HUES64 (cell line): ENCODE data around the gene OR13C2. TPM values are rescaled to one million over a fixed set of nuclear protein-coding genes. Genes with fewer than 3 reads are reported as not detected.
"Not testable (repeated sequence)": the region's sequence is repeated elsewhere in the genome, so short reads cannot be mapped to it uniquely, and the experiment has no call there.

Experiments
- H3K27ac ChIP-seq: 2 replicates; pipeline ENCODE4 v1.7.0; 2013; ENCODE audit warnings: low read depth, low read length, inconsistent platforms
- H3K27me3 ChIP-seq: 2 replicates; pipeline ENCODE4 v1.6.1; 2013; ENCODE audit warnings: mild to moderate bottlenecking, low read length; ENCODE audit not compliant: insufficient read depth
- H3K36me3 ChIP-seq: 2 replicates; pipeline ENCODE4 v1.6.1; 2013; ENCODE audit warnings: mild to moderate bottlenecking, low read length; ENCODE audit not compliant: insufficient read depth
- H3K4me1 ChIP-seq: 2 replicates; pipeline ENCODE4 v1.6.1; 2013; ENCODE audit warnings: mild to moderate bottlenecking, low read length, moderate library complexity; ENCODE audit not compliant: insufficient read depth
- H3K4me3 ChIP-seq: 2 replicates; pipeline ENCODE4 v1.5.1; 2013; ENCODE audit warnings: mild to moderate bottlenecking, low read length, moderate library complexity
- H3K9ac ChIP-seq: 2 replicates; pipeline ENCODE4 v1.6.1; 2013; ENCODE audit warnings: mild to moderate bottlenecking, low read depth, low read length
- H3K9me3 ChIP-seq: 2 replicates; pipeline ENCODE4 v1.6.1; 2013; ENCODE audit warnings: low read depth, low read length; ENCODE audit not compliant: insufficient read depth
- WGBS: fragments of 150-250, 120-280 bp; methylation state at CpG from one replicate; pipeline ENCODE4 v1.1.7; 2013; ENCODE audit warnings: missing lambda C conversion rate; 5-methylcytosine and 5-hydroxymethylcytosine counted together
- polyA plus RNA-seq, 2 experiments: library from polyadenylated mRNA; stranded (reverse); fragments of 50-300 nt; gene quantifications; one replicate each; pipeline ENCODE4 v1.2.3, GENCODE V29; 2013

Gene OR13C2
- polyA plus RNA-seq (2013, experiment 1 of 2), result not detected
- not detected for polyA plus RNA-seq (2013, experiment 2 of 2)

DNA sequence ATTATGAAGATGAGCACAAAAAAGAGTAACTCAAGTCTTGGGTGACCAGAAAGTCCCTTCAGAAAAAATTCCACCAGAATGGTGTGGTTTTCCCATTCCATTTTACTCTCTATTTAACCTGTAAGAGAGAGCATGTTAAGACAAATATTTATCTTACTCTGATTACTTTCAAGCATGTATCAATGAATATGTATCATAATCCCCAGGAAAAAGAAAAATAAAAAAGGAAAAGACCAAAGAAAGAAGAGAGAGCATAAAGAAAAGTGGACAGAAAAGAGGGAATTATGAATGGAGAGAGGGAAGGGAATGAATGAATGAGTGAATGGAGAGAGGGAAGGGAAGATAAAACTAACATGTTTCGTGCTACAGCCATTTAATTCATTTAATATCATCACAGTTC, at the start of gene OR13C2:
TSS of gene OR13C2 (minus strand) at position 101 of the 400 bp plus-strand sequence. CDS start at position 101, 0 bp downstream.
- no CpG with 5 or more reads among the region's 1 CpG for WGBS
- H3K9ac ChIP-seq, H3K9me3 ChIP-seq, H3K4me3 ChIP-seq, H3K27me3 ChIP-seq, H3K4me1 ChIP-seq, H3K36me3 ChIP-seq, H3K27ac ChIP-seq: not testable (repeated sequence)

DNA sequence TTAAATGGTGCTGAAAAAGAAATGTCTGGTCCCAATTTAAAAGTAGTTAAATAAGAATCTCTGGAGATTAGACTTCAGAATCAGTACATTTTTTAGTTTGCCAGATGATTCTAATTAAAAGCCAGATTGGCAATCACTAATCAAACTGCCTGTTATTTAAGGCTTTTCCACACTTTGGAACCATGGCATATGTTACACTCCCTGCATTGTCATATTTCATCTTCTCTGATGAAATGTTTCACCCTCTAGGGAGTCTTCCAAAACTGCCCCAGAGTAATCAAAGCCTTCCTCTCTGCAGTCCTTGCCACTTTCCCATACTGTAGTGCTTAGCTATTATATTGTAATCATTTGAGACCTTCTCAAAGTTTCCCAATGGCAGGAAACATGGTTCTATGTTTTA, 30.0 kb upstream of the OR13C2 start:
- Histone ChIP-seq H3K4me3 (no peak overlapping the region), H3K36me3 (no peaks in the 10 kb centered on the region), H3K9me3 (peaks cover 43% of the 10 kb centered on the region), H3K9ac (no peak overlapping the region), H3K27ac (no peak overlapping the region), H3K4me1 (no peaks in the 10 kb centered on the region), H3K27me3 (no peaks in the 10 kb centered on the region)

DNA sequence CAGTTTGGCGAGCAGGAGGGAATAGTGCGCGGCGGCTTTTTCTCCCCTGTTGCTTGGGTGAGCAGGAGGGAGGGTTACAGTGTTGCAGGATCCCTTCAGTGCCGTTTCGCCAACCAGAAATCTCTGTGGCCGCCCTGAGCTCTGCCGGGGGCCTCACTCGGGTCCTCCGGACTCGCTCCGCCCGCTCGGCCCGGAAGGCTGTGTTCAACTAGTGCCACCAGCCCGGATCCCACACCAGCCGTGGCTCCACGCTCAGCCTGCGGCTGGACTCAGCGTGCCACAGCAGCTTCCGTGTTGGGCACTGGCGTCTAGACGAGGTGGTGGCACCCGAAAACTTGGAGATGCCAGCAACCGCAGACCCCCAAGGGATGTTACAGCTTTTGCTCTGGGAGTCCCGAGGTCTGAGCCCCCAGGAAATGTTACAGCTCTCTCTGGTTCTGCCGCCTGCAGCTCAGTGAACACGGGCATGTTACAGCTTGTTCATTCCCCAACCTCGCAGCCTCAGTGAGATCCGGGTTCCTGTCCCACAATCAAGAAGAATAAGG, 28.6 kb upstream of the OR13C2 start:
- Histone ChIP-seq H3K9ac (no peak overlapping the region), H3K9me3 (peaks cover 31% of the 10 kb centered on the region), H3K36me3 (no peaks in the 10 kb centered on the region), H3K4me3 (no peak overlapping the region), H3K27me3 (no peaks in the 10 kb centered on the region), H3K27ac (no peak overlapping the region), H3K4me1 (no peaks in the 10 kb centered on the region)
- WGBS, result 95% methylated on average over 30 of the region's 30 CpGs

- H3K4me3 ChIP-seq, H3K9ac ChIP-seq, H3K27ac ChIP-seq, H3K4me1 ChIP-seq, H3K9me3 ChIP-seq, H3K27me3 ChIP-seq, H3K36me3 ChIP-seq: not testable (repeated sequence)
These were observed 20.5 kb upstream of the OR13C2 start for GRCh38 chr9:104625964-104626363.

DNA sequence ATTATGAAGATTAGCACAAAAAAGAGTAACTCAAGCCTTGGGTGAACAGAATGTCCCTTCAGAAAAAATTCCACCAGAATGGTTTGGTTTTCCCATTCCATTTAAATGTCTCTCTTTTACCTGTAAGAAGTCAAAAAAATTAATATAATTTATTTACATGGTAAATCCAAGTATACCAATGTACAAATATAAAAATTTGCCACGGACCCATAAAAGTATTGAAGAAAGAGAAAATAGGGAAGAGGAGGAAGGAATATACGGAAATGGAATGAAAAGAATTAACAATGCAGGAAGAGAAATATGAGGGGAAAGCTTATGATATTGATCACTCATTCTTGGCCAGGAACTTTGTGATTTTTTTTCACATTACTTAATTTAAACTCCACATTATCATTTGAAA, 12.7 kb upstream of the OR13C2 start, which contains the start of gene OR13C9:
TSS of gene OR13C9 (minus strand) at position 101 of the 400 bp plus-strand sequence. CDS start at position 101, 0 bp downstream.
- Histone ChIP-seq H3K4me3 (no peak within 1 kb of the TSS), H3K9ac (no peak within 1 kb of the TSS), H3K4me1 (no peaks in the 10 kb centered on the region), H3K9me3 (no peaks in the 10 kb centered on the region), H3K27ac (no peak within 1 kb of the TSS), H3K36me3 (no peaks in the 10 kb centered on the region), H3K27me3 (no peaks in the 10 kb centered on the region)
- 78% methylated on average over 2 of the region's 2 CpGs for whole genome bisulfite sequencing

- no peak overlapping the region for H3K27ac ChIP-seq
- no peaks in the 10 kb centered on the region for H3K36me3 ChIP-seq
- H3K9me3 ChIP-seq, result no peaks in the 10 kb centered on the region
- H3K9ac ChIP-seq, result no peak overlapping the region
- no peaks in the 10 kb centered on the region for H3K27me3 ChIP-seq
- H3K4me1 ChIP-seq, result no peaks in the 10 kb centered on the region
- H3K4me3 ChIP-seq, result no peak overlapping the region
These were observed 12.0 kb upstream of the OR13C2 start for GRCh38 chr9:104617418-104617817.

GRCh38 chr9:104611213-104611612, 5.8 kb upstream of the OR13C2 start:
- 75% methylated on average over 1 of the region's 2 CpGs for WGBS

GRCh38 chr9:104608336-104608735, 2.9 kb upstream of the OR13C2 start:
- WGBS, result 67% methylated on average over 1 of the region's 1 CpG
- H3K27ac ChIP-seq, result no peak overlapping the region

More at GRCh38 chr9:104611213-104611612, 5.8 kb upstream of the OR13C2 start:
- Histone ChIP-seq H3K36me3 (no peaks in the 10 kb centered on the region), H3K27ac (no peak overlapping the region), H3K27me3 (no peaks in the 10 kb centered on the region), H3K4me3 (no peak overlapping the region), H3K9me3 (no peaks in the 10 kb centered on the region), H3K9ac (no peak overlapping the region), H3K4me1 (no peaks in the 10 kb centered on the region)

GRCh38 chr9:104606152-104606551, 725 bp upstream of the OR13C2 start:
- Histone ChIP-seq H3K27me3 (no peaks in the 10 kb centered on the region), H3K9ac (no peak overlapping the region), H3K9me3 (no peaks in the 10 kb centered on the region), H3K4me1 (no peaks in the 10 kb centered on the region), H3K27ac (no peak overlapping the region), H3K36me3 (no peaks in the 10 kb centered on the region), H3K4me3 (no peak overlapping the region)
- 96% methylated on average over 2 of the region's 2 CpGs for WGBS

More at GRCh38 chr9:104608336-104608735, 2.9 kb upstream of the OR13C2 start:
- no peaks in the 10 kb centered on the region for H3K4me1 ChIP-seq
- H3K27me3 ChIP-seq, result no peaks in the 10 kb centered on the region
- no peaks in the 10 kb centered on the region for H3K36me3 ChIP-seq
- no peak overlapping the region for H3K4me3 ChIP-seq
- no peak overlapping the region for H3K9ac ChIP-seq
- H3K9me3 ChIP-seq, result no peaks in the 10 kb centered on the region

DNA sequence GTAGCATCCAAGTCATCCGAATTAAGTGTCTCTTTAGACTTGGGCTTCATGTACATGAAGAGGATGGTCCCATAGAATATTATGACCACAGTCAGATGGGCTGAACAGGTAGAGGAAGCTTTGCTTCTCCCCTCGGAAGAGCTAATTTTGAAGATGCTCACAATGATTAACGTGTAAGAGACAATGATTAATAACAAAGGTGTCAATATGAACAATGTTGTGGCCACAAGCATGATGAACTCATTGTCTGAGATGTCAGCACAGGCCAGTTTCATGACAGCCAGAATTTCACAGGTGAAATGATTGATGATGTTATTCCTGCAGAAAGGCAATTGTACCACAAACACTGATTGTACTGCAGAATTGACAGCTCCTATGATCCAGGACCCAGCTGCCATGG, 626 bp downstream of the OR13C2 start:
- WGBS, result 87% methylated on average over 3 of the region's 3 CpGs
- Histone ChIP-seq H3K9me3 (no peaks in the 10 kb centered on the region), H3K36me3 (no peaks in the 10 kb centered on the region), H3K27ac (no peak overlapping the region), H3K4me1 (no peaks in the 10 kb centered on the region), H3K4me3 (no peak overlapping the region), H3K9ac (no peak overlapping the region), H3K27me3 (no peaks in the 10 kb centered on the region)

DNA sequence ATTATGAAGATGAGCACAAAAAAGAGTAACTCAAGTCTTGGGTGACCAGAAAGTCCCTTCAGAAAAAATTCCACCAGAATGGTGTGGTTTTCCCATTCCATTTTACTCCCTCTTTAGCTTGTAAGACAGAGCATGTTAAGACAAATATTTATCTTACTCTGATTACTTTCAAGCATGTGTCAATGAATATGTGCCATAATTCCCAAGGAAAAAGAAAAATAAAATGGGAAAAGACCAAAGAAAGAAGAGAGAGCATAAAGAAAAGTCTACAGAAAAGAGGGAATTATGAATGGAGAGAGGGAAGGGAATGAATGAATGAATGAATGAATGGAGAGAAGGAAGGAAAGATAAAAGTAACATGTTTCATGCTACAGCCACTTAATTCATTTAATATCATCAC, 6.1 kb downstream of the OR13C2 start, which contains the start of gene OR13C5:
TSS of gene OR13C5 (minus strand) at position 101 of the 400 bp plus-strand sequence. CDS start at position 101, 0 bp downstream.
- H3K9ac ChIP-seq, H3K4me3 ChIP-seq, H3K9me3 ChIP-seq, H3K27me3 ChIP-seq, H3K36me3 ChIP-seq, H3K4me1 ChIP-seq, H3K27ac ChIP-seq: not testable (repeated sequence)

GRCh38 chr9:104598749-104599148, 6.7 kb downstream of the OR13C2 start:
- not testable (repeated sequence) for H3K9me3 ChIP-seq, H3K4me1 ChIP-seq, H3K9ac ChIP-seq, H3K27me3 ChIP-seq, H3K4me3 ChIP-seq, H3K36me3 ChIP-seq, H3K27ac ChIP-seq
- 83% methylated on average over 3 of the region's 3 CpGs for WGBS
